Purkinje cell (primary cell): Measurements from ENCODE around the gene IFT172. TPM values are rescaled to one million over a fixed set of nuclear protein-coding genes. Genes with fewer than 3 reads are reported as not detected.

Source experiments
- polyA plus RNA-seq: library from polyadenylated mRNA; unstranded; fragments of >200 nt; fragmentation: Nextera tagmentation; gene quantifications from 2 replicates; pipeline ENCODE4 v1.2.1, GENCODE V29; 2014

Gene IFT172
- polyA plus RNA-seq, result 22.7 and 29.2 TPM in 2 replicates

GRCh38 chr2:27489498-27490397, at the start of gene IFT172:
Gene IFT172, minus strand, starts transcription at chr2:27489743. Its CDS starts 90 bp downstream, at chr2:27489653.

GRCh38 chr2:27496357-27497287, 7.1 kb upstream of the IFT172 start, which contains the start of gene GCKR:
Gene GCKR, plus strand, starts transcription at chr2:27496839. Its CDS starts 66 bp downstream, at chr2:27496905.

GRCh38 chr2:27494944-27495554, 5.5 kb upstream of the IFT172 start, which contains the start of gene FNDC4:
Gene FNDC4, minus strand, starts transcription at chr2:27495200. Its CDS starts 521 bp downstream, at chr2:27494679.

GRCh38 chr2:27441958-27442919, 47.3 kb downstream of the IFT172 start, which contains the start of gene KRTCAP3:
Gene KRTCAP3, plus strand, starts transcription at chr2:27442381. Its CDS starts 32 bp downstream, at chr2:27442413.

GRCh38 chr2:27428213-27428977, 61.1 kb downstream of the IFT172 start, which contains the start of gene NRBP1:
Gene NRBP1, plus strand, starts transcription at chr2:27428631. Its CDS starts 4,643 bp downstream, at chr2:27433274.

GRCh38 chr2:27409321-27410073, 80.0 kb downstream of the IFT172 start, which contains the start of gene PPM1G:
Gene PPM1G, minus strand, starts transcription at chr2:27409591. Its CDS starts 169 bp downstream, at chr2:27409422.

Other genes with a start within 250 kb of the IFT172 start
- 6.0 TPM in 1 of 2 replicates, not detected in the other for gene SLC30A3, start 226.7 kb downstream of the IFT172 start, polyA plus RNA-seq
- not detected in 2 replicates for gene DNAJC5G, start 214.3 kb downstream of the IFT172 start, polyA plus RNA-seq
- gene TRIM54, start 207.3 kb downstream of the IFT172 start, polyA plus RNA-seq, result not detected in 2 replicates
- gene UCN, start 181.3 kb downstream of the IFT172 start, polyA plus RNA-seq, result 0.43 TPM in 1 of 2 replicates, not detected in the other
- 142 and 167 TPM in 2 replicates for gene MPV17, start 166.6 kb downstream of the IFT172 start, polyA plus RNA-seq
- 20.5 and 37.4 TPM in 2 replicates for gene GTF3C2, start 133.0 kb downstream of the IFT172 start, polyA plus RNA-seq
- gene EIF2B4, start 119.4 kb downstream of the IFT172 start, polyA plus RNA-seq, result 18.7 and 31.8 TPM in 2 replicates
- 31.2 and 34.0 TPM in 2 replicates for gene SNX17, start 119.1 kb downstream of the IFT172 start, polyA plus RNA-seq
- 0.47 and 3.0 TPM in 2 replicates for gene ZNF513, start 109.0 kb downstream of the IFT172 start, polyA plus RNA-seq
- 16.7 and 18.0 TPM in 2 replicates for gene PPM1G, start 80.2 kb downstream of the IFT172 start, polyA plus RNA-seq
- gene NRBP1, start 61.1 kb downstream of the IFT172 start, polyA plus RNA-seq, result 22.5 and 31.9 TPM in 2 replicates
- 2.8 and 12.7 TPM in 2 replicates for gene KRTCAP3, start 47.4 kb downstream of the IFT172 start, polyA plus RNA-seq
- gene FNDC4, start 5.5 kb upstream of the IFT172 start, polyA plus RNA-seq, result 4.4 and 5.1 TPM in 2 replicates
- not detected in 2 replicates for gene GCKR, start 7.1 kb upstream of the IFT172 start, polyA plus RNA-seq
- gene ZNF512, start 93.3 kb upstream of the IFT172 start, polyA plus RNA-seq, result 17.0 and 18.0 TPM in 2 replicates
- 2.7 and 3.4 TPM in 2 replicates for gene CCDC121, start 139.3 kb upstream of the IFT172 start, polyA plus RNA-seq
- 38.3 and 42.4 TPM in 2 replicates for gene GPN1, start 139.3 kb upstream of the IFT172 start, polyA plus RNA-seq
- gene SUPT7L, start 173.9 kb upstream of the IFT172 start, polyA plus RNA-seq, result 37.2 and 44.2 TPM in 2 replicates
- gene SLC4A1AP, start 174.1 kb upstream of the IFT172 start, polyA plus RNA-seq, result 41.2 and 47.0 TPM in 2 replicates